ENCODE data around the gene C22orf42. TPM values are rescaled to one million over a fixed set of nuclear protein-coding genes. Genes with fewer than 3 reads are reported as not detected.

Gene C22orf42, protein sequence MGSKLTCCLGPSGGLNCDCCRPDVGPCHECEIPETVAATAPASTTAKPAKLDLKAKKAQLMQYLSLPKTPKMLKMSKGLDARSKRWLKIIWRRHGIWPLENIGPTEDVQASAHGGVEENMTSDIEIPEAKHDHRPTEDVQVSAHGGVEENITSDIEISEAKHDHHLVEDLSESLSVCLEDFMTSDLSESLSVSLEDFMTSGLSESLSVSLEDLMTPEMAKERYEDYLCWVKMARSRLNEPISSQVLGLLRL
- total RNA-seq (2013): 0.25 TPM
- polyA plus RNA-seq (under 1 TPM; 0.28 to 0.65 (median 0.31) TPM), polyA minus RNA-seq (0.14 TPM in 1 of 2 replicates, not detected in the other), total RNA-seq (0.41 to 20.5 (median 1.1) reads per million in 11 experiments)

DNA sequence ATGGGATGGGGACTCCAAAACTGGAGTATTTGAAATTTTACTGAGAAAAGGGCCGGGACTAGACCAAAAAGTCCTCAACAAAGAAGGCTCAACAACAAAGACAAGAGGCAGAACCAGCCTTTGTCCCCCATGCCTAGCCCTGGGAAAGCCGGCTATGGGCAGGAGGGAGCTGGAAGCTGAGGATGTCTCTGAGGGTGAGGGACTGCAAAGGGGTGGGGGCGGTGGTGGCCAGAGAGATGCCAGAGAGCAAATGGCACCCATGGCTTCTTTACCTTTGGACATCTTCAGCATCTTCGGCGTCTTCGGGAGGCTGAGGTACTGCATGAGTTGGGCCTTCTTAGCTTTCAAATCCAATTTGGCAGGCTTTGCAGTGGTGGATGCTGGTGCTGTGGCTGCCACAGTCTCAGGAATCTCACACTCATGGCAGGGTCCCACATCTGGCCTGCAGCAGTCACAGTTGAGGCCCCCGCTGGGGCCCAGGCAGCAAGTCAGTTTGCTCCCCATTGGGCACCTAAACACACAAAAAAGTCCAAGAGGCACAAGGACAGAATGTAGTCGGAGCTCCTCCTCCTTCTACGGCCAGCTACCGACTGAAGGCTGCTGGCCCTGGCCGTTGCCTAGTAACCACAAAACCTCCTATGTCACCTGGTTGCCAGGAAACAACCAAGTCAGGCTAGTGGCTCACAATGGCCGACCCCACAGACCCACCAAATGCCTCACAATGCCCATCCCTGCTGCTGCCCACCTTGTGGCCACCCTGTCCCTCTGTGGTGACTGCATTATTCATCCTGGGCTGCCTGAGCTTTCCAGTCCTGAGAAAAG, at the start of gene C22orf42:
Gene C22orf42 (minus strand): TSS at position 592 of the 822 bp plus-strand sequence. CDS start 88 bp downstream, at position 504.
- peak within 1 kb of the TSS in 1 of 7 donors; percentile 44 for H3K27ac Mint-ChIP-seq
- no peak for DNase-seq
- 92% methylated on average over 10 of the region's 12 CpGs for WGBS (ENCODE audit: insufficient coverage)
- Histone ChIP-seq H4K20me1 (ENCODE audit: insufficient read depth, low read length) (no peaks in the 10 kb centered on the region), H3K27ac (ENCODE audit: low read depth in 1 of 2, low read length in 2 of 2) (no peak within 1 kb of the TSS), H3K9ac (ENCODE audit: insufficient read depth, low read length, poor library complexity, severe bottlenecking) (no peak within 1 kb of the TSS), H3K4me1 (ENCODE audit: control insufficient read depth in 1 of 2, insufficient read depth in 2 of 2, low read length in 2 of 2) (peaks cover 4 to 5% of the 10 kb centered on the region in 2 donors), H3K4me3 (replicated peaks in 1 of 3; ENCODE audit: low read depth in 2 of 3, low read length in 3 of 3) (no peak within 1 kb of the TSS), H3K79me2 (ENCODE audit: insufficient read depth, low read length) (no peaks in the 10 kb centered on the region), H3K36me3 (replicated peaks in 1 of 2; ENCODE audit: control insufficient read depth in 1 of 2, insufficient read depth in 2 of 2, low read length in 2 of 2) (no peaks in the 10 kb centered on the region), H2AFZ (ENCODE audit: insufficient read depth, low read depth, low read length, poor library complexity, severe bottlenecking) (no peak within 1 kb of the TSS), H3K27me3 (ENCODE audit: control insufficient read depth in 2 of 2, insufficient read depth in 2 of 2, low read length in 2 of 2) (no peaks in the 10 kb centered on the region), H3K9me3 (replicated peaks in 1 of 2; ENCODE audit: control insufficient read depth in 1 of 2, insufficient read depth in 1 of 2, low read length in 2 of 2) (no peaks in the 10 kb centered on the region), H3K4me2 (replicated peaks; ENCODE audit: extremely low read depth, low read length, poor library complexity, severe bottlenecking) (no peak within 1 kb of the TSS)
- intact Hi-C loops (cut with micrococcal nuclease): no loop called here
- peaks cover 4% of the 10 kb centered on the region for H3K4me1 Mint-ChIP-seq
- peaks cover 0 to 4% (median 0%) of the 10 kb centered on the region in 3 donors for H3K27me3 Mint-ChIP-seq (ENCODE audit: low read depth in 3 of 3)
- no peaks in the 10 kb centered on the region for H3K9me3 Mint-ChIP-seq
- no peaks in the 10 kb centered on the region for H3K36me3 Mint-ChIP-seq
- TF ChIP-seq, protein P1, sequence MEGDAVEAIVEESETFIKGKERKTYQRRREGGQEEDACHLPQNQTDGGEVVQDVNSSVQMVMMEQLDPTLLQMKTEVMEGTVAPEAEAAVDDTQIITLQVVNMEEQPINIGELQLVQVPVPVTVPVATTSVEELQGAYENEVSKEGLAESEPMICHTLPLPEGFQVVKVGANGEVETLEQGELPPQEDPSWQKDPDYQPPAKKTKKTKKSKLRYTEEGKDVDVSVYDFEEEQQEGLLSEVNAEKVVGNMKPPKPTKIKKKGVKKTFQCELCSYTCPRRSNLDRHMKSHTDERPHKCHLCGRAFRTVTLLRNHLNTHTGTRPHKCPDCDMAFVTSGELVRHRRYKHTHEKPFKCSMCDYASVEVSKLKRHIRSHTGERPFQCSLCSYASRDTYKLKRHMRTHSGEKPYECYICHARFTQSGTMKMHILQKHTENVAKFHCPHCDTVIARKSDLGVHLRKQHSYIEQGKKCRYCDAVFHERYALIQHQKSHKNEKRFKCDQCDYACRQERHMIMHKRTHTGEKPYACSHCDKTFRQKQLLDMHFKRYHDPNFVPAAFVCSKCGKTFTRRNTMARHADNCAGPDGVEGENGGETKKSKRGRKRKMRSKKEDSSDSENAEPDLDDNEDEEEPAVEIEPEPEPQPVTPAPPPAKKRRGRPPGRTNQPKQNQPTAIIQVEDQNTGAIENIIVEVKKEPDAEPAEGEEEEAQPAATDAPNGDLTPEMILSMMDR (IDR thresholded peaks at IDR 0.05): no peak
- no peak within 1 kb of the TSS for H3K4me3 Mint-ChIP-seq

DNA sequence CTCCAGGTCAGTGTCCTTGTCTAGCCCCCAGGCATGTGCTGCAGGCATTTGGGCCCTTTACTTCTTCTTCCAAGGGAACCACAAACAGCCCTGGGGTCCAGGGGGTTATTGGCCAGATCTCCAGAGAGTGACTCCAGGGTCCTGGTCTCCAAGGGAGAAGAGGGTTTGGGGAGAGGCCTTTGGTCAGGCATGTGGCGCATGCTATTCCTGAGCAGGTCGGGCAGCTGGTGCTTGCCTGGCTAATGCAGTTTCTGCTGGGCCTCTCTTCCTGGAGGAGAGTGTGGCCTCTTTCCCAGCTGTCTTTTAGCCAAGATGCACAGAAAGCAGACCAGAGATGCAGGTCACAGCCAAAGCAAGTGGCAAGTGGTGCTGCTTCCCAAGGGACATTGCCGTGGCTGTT, 49.6 kb upstream of the C22orf42 start:
- Histone ChIP-seq H3K4me3 (replicated peaks in 1 of 3; ENCODE audit: low read depth in 2 of 3, low read length in 3 of 3) (no peak overlapping the region), H2AFZ (ENCODE audit: insufficient read depth, low read depth, low read length, poor library complexity, severe bottlenecking) (no peak overlapping the region), H3K27me3 (ENCODE audit: control insufficient read depth in 2 of 2, insufficient read depth in 2 of 2, low read length in 2 of 2) (peaks cover 0 to 8% of the 10 kb centered on the region in 2 donors), H3K9me3 (replicated peaks in 1 of 2; ENCODE audit: control insufficient read depth in 1 of 2, insufficient read depth in 1 of 2, low read length in 2 of 2) (no peaks in the 10 kb centered on the region), H3K9ac (ENCODE audit: insufficient read depth, low read length, poor library complexity, severe bottlenecking) (no peak overlapping the region), H3K4me1 (ENCODE audit: control insufficient read depth in 1 of 2, insufficient read depth in 2 of 2, low read length in 2 of 2) (peaks cover 26 to 47% of the 10 kb centered on the region in 2 donors), H3K36me3 (replicated peaks in 1 of 2; ENCODE audit: control insufficient read depth in 1 of 2, insufficient read depth in 2 of 2, low read length in 2 of 2) (no peaks in the 10 kb centered on the region), H4K20me1 (ENCODE audit: insufficient read depth, low read length) (no peaks in the 10 kb centered on the region), H3K4me2 (replicated peaks; ENCODE audit: extremely low read depth, low read length, poor library complexity, severe bottlenecking) (no peak overlapping the region), H3K79me2 (ENCODE audit: insufficient read depth, low read length) (no peaks in the 10 kb centered on the region), H3K27ac (ENCODE audit: low read depth in 1 of 2, low read length in 2 of 2) (no peak overlapping the region)
- H3K4me3 Mint-ChIP-seq: no peak overlapping the region
- no peak for DNase-seq
- intact Hi-C loops (cut with micrococcal nuclease): no loop called here
- TF ChIP-seq, protein P1 (IDR thresholded peaks at IDR 0.05): no peak
- no peak overlapping the region for H3K27ac Mint-ChIP-seq
- peaks cover 9 to 20% (median 20%) of the 10 kb centered on the region in 3 donors for H3K27me3 Mint-ChIP-seq (ENCODE audit: low read depth in 3 of 3)
- peaks cover 0 to 9% (median 2%) of the 10 kb centered on the region in 7 donors for H3K9me3 Mint-ChIP-seq
- peaks cover 45% of the 10 kb centered on the region for H3K4me1 Mint-ChIP-seq
- 100% methylated on average over 3 of the region's 3 CpGs for WGBS (ENCODE audit: insufficient coverage)
- peaks cover 0 to 2% of the 10 kb centered on the region in 2 donors for H3K36me3 Mint-ChIP-seq
